ENCODE measurements around the gene ELP1.

- TF ChIP-seq EP300 (IDR thresholded peaks at IDR 0.05) (no peak), CTCF (IDR thresholded peaks at IDR 0.05) (no peak), POLR2A (IDR thresholded peaks at IDR 0.05) (no peak)
These were observed 66.8 kb downstream of the ELP1 start for GRCh38 chr9:108867116-108867515.

All from sigmoid colon (tissue), 4 donors.